Fibroblast of villous mesenchyme (primary cell): ENCODE data around the gene GEMIN4. TPM values are rescaled to one million over a fixed set of nuclear protein-coding genes. Genes with fewer than 3 reads are reported as not detected.

Experiments
- DNase-seq: peaks from one replicate; pipeline ENCODE4 v3.0.0-alpha.2; 2010; ENCODE audit warnings: low read depth
- H3K4me3 ChIP-seq: 2 replicates; pipeline ENCODE4 v1.5.1; 2011; ENCODE audit warnings: low read depth, mild to moderate bottlenecking, low read length
- total RNA-seq: library from RNA; depleted of rRNA; stranded (reverse); fragments of >200 nt; gene quantifications from 2 replicates; pipeline ENCODE4 v1.2.3, GENCODE V29; 2012
- TF ChIP-seq, protein P1 (sequence below): IDR thresholded peaks from 2 replicates; pipeline ENCODE4 v1.5.1; 2012; ENCODE audit warnings: low read depth, mild to moderate bottlenecking, low read length; ENCODE audit not compliant: insufficient read depth

Gene GEMIN4
- total RNA-seq = 9.3 and 11.7 TPM in 2 replicates

DNA sequence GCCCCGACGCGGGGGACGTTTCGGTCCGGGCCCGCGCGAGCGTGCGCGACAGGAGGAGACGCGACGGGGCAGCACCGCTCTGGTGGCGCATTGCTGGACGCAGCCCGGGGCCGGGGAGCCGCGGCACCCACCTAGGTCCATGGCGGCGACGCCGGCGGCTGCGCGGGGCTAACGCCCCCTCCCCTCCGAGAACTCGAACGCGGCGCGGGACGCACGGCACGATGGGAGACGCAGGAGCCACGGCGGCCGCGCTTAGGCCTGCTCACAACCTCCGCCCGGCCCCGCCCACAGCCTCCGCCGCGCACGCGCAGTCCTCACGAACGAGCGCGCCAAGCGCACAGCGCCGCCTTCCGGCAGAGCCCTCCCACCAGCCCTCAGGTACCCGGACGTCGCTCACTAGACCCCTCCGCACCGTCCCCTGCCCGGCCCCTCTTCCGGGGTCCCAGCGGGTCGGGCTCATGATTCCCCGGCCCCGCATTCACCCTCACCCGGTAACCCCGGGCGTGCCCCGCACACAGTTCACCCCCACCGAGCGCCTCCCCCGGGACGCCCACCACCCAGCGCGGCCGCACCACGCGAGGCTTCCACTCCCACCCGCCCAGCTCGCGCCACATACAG is at the start of gene GEMIN4:
TSS of gene GEMIN4 (minus strand) at position 263 of the 618 bp plus-strand sequence. CDS start at position 141, 122 bp downstream.
- peak within 1 kb of the TSS; percentile 70 for H3K4me3 ChIP-seq
- TF ChIP-seq, protein P1, sequence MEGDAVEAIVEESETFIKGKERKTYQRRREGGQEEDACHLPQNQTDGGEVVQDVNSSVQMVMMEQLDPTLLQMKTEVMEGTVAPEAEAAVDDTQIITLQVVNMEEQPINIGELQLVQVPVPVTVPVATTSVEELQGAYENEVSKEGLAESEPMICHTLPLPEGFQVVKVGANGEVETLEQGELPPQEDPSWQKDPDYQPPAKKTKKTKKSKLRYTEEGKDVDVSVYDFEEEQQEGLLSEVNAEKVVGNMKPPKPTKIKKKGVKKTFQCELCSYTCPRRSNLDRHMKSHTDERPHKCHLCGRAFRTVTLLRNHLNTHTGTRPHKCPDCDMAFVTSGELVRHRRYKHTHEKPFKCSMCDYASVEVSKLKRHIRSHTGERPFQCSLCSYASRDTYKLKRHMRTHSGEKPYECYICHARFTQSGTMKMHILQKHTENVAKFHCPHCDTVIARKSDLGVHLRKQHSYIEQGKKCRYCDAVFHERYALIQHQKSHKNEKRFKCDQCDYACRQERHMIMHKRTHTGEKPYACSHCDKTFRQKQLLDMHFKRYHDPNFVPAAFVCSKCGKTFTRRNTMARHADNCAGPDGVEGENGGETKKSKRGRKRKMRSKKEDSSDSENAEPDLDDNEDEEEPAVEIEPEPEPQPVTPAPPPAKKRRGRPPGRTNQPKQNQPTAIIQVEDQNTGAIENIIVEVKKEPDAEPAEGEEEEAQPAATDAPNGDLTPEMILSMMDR = peak; percentile 84
- peak; percentile 88 for DNase-seq

DNA sequence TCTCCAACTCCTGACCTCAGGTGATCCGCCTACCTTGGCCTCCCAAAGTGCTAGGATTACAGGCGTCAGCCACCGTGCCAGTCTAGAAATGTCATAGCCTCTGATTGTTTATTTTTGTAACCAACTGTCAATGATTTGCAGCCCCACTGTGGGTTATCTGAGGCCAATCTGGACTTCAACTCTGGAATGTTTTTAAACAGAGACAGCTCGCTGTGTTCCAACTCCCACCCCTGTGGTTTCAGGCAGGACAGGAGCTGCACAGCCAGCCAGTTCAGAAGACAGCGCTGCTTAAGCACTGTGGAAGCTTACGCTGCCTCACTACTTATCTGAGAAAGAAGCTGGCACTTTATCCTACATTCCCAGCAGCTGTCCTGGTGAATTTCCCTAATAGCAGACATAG is 49.6 kb upstream of the GEMIN4 start:
- TF ChIP-seq, protein P1 = no peak
- DNase-seq = peak; percentile 41
- H3K4me3 ChIP-seq = no peak overlapping the region

DNA sequence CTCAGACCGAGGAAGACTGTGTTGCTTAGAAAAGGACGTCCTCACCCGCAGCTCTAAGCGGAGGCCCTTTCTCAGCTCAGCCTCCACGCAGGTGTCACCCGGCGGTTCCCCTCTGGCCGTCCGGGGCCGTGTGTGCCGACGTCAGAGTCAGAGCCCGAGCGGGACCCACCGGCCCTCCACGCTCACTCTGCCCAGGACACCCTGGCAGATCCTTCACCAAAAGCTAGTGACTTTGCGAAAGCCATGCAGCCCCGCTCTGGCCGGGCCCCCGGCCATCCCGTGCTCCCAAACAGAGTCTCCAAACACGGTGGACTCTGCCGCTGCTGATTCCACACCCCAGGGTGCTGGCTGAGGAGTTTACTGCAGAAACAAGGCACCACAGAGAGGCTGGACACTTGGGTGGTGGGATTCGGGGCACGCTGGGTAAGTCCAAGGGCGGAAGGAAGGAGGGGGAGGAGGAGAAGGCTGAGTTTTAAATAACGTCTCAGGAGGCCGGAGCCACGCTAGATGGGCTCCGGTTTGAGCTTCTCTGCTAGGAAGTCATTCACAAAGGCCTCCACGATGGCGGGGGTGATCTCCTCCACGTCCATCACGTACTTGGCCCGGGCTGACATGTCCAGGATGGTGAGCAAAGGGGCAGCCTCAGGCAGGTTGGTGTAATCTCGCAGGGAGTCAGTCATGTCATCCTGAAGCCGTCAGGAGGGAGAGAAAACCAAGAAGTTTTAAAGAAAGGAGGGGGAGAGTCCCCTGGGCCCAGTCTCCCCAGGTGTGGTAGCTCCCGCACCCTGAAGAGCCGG is 48.6 kb upstream of the GEMIN4 start:
- TF ChIP-seq, protein P1 = no peak
- DNase-seq = no peak

DNA sequence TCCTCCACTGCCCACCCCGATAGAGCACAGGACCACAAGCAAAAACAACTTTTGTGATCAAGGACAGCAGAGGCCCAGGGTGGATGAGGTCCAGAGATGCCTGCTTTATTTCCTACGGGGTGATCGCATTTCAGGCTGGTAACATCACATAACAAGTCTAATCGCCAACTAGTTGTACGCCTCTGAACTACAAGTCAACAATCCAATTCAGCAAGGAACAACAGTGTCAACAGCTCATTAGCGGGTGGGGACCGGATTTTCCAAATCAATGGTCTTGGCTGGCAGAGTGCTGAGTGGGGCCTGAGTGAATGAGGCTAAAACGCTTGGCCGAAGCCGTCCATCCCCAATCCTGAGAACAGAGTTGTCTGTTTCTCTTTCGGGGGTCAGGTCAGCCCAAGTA is 47.2 kb upstream of the GEMIN4 start:
- DNase-seq = no peak
- TF ChIP-seq, protein P1 = no peak
- no peak overlapping the region for H3K4me3 ChIP-seq

More for the DNA sequence above, 48.6 kb upstream of the GEMIN4 start:
- no peak overlapping the region for H3K4me3 ChIP-seq

DNA sequence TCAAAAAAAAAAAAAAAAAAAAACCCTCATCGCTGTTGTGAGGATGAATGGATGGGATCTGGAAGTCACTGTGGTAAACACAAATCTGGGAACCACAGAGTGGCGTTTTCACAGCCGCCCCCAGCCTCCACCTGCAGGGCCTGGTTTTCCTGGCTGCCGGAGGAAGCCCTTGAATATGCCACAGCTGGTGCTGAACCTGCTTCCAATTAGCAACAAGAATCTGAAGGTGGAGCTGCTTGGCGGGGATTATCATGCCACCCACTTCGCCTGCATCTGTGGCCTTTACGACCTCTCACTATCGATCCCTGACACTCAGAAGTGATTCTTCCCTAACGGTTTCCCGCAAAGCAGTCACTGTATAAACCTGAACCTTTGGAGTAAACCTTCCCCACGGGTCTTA is 46.2 kb upstream of the GEMIN4 start:
- H3K4me3 ChIP-seq = no peak overlapping the region
- TF ChIP-seq, protein P1 = no peak
- DNase-seq = no peak

DNA sequence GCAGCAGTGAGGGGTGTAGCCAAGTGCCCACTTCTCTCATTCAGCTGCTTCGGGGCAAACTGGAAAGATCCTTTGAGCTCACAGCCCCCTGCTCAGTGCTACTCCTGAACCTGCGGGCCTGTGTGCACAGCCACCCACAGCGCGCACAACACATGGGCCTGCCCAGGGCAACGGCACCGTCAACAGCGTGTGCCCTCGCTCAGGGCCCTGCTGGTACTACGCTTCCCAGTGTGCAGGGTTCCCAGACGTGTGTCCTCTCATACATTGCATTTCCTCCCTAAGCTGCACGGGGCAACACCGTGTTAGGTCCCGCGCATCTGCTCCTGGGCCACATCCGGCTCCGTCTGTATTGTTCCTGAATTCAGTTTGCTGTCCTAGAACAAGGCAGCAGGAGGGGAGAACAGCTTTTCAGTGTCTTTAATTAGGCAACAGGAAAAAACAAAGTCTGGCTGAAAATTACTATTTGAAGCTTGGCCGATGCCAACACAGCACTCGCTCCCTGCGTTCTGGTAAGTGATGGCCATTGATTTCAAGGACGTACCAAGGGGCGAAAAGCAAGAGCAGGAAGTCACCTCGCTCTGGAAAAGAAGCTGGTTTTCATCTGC is 45.3 kb upstream of the GEMIN4 start:
- no peak for DNase-seq
- H3K4me3 ChIP-seq = no peak overlapping the region
- TF ChIP-seq, protein P1 = no peak
